Measurements from ENCODE around the gene PNPLA5. TPM values are rescaled to one million over a fixed set of nuclear protein-coding genes. Genes with fewer than 3 reads are reported as not detected.

PNPLA5 gene
- total and polyA plus RNA-seq, 11 donors: not detected

DNA sequence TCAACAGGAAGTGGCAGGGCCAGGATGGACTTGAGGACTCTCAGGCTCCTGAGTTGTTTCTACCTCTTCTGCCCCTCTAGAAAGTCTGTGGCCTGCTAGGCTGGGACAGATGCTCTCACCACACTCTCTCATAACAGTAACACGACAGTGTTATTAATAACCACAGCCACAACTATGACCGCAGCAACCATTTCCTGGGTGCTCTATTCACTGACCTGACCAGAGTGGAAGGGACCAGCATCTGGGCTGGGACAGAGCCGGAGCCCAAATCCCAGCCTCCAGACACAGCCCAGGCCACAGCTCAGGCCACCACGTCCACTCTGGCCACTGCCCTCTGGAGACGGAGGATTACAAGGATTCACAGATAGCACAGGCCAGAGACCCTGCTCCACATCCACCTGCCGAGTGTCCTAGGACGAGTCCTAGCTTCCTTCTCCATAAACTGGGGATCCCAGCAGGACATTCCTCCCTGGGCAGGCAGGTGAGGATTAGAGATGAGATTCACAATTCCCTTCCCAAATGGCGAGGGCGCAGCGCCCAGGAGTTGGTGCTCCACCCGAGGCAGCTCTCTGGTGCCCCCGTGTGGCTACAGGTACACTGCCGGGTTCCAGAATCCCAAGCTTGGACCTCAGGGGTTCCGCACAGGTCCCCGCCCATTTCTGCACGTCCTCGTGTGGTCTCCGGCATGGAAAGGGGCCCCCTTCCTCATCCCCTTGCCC, 7.1 kb downstream of the PNPLA5 start:
- TF ChIP-seq, protein P1, sequence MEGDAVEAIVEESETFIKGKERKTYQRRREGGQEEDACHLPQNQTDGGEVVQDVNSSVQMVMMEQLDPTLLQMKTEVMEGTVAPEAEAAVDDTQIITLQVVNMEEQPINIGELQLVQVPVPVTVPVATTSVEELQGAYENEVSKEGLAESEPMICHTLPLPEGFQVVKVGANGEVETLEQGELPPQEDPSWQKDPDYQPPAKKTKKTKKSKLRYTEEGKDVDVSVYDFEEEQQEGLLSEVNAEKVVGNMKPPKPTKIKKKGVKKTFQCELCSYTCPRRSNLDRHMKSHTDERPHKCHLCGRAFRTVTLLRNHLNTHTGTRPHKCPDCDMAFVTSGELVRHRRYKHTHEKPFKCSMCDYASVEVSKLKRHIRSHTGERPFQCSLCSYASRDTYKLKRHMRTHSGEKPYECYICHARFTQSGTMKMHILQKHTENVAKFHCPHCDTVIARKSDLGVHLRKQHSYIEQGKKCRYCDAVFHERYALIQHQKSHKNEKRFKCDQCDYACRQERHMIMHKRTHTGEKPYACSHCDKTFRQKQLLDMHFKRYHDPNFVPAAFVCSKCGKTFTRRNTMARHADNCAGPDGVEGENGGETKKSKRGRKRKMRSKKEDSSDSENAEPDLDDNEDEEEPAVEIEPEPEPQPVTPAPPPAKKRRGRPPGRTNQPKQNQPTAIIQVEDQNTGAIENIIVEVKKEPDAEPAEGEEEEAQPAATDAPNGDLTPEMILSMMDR (IDR thresholded peaks at IDR 0.05): peak; percentile 54 to 83 (median 76)
- no peak for TF ChIP-seq POLR2A (IDR thresholded peaks at IDR 0.05)
- intact Hi-C loops (cut with DNase I): loop anchor here in 5 of 10 donors (2.0 to 10.0 kb wide), 5 partner anchors 57 to 610 kb away; no protein-coding TSS in a partner anchor

DNA sequence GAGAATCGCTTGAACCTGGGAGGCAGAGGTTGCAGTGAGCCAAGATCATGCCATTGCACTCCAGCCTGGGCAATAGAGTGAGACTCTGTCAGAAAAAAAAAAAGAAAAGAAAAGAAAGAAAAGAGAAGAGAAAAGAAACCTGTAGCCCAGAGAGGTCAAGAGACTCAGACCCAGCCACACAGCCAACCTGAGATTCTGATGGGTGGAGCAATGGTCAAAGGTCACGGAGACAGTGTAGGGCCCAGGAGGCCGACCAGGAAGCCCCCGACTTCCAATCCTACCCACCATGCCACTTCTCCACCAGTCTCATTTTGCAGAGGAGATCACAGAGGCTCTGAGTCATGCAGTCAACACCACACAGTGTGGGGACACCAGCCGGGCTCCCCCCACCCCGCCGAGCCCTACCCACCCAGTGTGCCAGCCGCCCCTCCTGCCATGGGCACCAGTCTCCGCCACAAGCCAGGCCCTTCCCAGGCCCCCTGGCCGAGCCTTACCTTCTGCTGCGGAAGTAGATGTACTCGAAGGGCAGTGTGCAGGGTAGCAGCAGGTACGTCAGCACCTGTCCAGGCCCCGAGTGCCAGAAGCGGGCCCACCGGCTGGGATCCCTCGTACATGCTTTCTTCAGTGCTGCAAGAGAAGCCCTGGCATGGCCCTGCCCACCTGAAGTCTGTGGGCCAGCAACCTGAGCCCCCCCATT, 7.9 kb downstream of the PNPLA5 start:
- H3K4me3 ChIP-seq: no peak overlapping the region
- TF ChIP-seq, protein P1 (IDR thresholded peaks at IDR 0.05): no peak
- TF ChIP-seq POLR2A (IDR thresholded peaks at IDR 0.05): no peak
- WGBS, 4 donors: 83 to 88% (median 84%) methylated on average over 17 of the region's 17 CpGs
- peaks cover 2 to 47% (median 5%) of the 10 kb centered on the region in 9 donors for H3K27me3 ChIP-seq
- ATAC-seq: no peak
- no peaks in the 10 kb centered on the region for H3K4me1 ChIP-seq
- H3K27ac ChIP-seq: no peak overlapping the region
- H3K9me3 ChIP-seq: no peaks in the 10 kb centered on the region
- H3K36me3 ChIP-seq: no peaks in the 10 kb centered on the region
- DNase-seq: no peak
- intact Hi-C loops (cut with DNase I): loop anchor here in 5 of 10 donors (2.0 to 10.0 kb wide), 4 partner anchors 495 to 609 kb away; no protein-coding TSS in a partner anchor

More for the DNA sequence above, 7.1 kb downstream of the PNPLA5 start:
- no peaks in the 10 kb centered on the region for H3K36me3 ChIP-seq
- no peaks in the 10 kb centered on the region for H3K4me1 ChIP-seq
- WGBS, 4 donors: 24 to 28% (median 26%) methylated on average over 17 to 18 of the region's 18 CpGs
- DNase-seq (peak; percentile 35 to 78 (median 58)), ATAC-seq (peak in 3 of 4 donors; percentile 54 to 62 (median 59))
- peaks cover 2 to 51% (median 13%) of the 10 kb centered on the region in 9 donors for H3K27me3 ChIP-seq
- H3K4me3 ChIP-seq: no peak overlapping the region
- no peaks in the 10 kb centered on the region for H3K9me3 ChIP-seq
- H3K27ac ChIP-seq: no peak overlapping the region

DNA sequence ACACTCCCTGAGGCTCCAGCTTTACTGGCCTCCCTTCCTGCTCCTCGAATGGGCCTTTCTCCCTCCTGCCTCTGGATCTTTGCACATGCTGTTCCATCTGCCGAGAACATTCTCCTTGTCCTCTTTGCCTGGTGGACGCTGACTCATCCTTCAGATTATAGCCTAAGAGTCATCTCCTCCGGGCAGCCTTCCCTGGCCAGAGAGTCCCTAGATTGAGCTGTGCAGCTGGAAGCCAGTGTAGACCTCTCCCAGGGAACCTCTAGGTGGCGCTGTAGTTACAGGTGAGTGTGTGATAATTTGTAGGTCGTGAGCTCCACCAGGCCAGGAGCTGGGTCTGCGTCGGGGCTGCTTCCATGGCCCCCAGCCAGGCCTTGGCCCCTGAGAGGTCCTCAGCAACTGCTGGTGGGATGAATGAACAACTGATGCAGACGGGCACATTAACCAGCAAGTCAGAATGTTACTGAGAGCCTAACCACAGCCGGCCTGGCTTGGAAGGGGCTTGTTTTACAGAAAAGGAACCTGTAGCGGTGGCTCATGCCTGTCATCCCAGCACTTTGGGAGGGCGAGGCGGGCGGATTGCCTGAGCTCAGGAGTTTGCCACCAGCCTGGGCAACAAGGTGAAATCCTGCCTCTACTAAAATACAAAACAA, 8.7 kb downstream of the PNPLA5 start:
- Histone ChIP-seq H3K4me3 (no peak overlapping the region), H3K27ac (no peak overlapping the region), H3K36me3 (no peaks in the 10 kb centered on the region), H3K27me3 (peaks cover 0 to 44% (median 3%) of the 10 kb centered on the region in 9 donors), H3K9me3 (no peaks in the 10 kb centered on the region), H3K4me1 (no peaks in the 10 kb centered on the region)
- 38 to 45% (median 44%) methylated on average over 13 to 14 of the region's 14 CpGs for WGBS, 4 donors
- ATAC-seq (peak in 1 of 4 donors; percentile 27), DNase-seq (no peak)
- TF ChIP-seq, protein P1 (IDR thresholded peaks at IDR 0.05): peak in 9 of 12 donors; percentile 15 to 48 (median 32)
- no peak for TF ChIP-seq POLR2A (IDR thresholded peaks at IDR 0.05)
- intact Hi-C loops (cut with DNase I): loop anchor here in 4 of 10 donors (5.0 to 10.0 kb wide), 3 partner anchors 496 to 608 kb away; no protein-coding TSS in a partner anchor

Data from heart left ventricle (tissue), 16 donors.